HG03095 (cell line): ENCODE data around the gene LRRC4C.
"Not testable (repeated sequence)": the region's sequence is repeated elsewhere in the genome, so short reads cannot be mapped to it uniquely, and the experiment has no call there.

Experiments
- ATAC-seq: cut with Tn5 transposase; IDR thresholded peaks from one replicate; pipeline ENCODE4 v1.9.1; 2021; ENCODE audit warnings: moderate library complexity; ENCODE audit not compliant: unreplicated experiment

Gene LRRC4C

DNA sequence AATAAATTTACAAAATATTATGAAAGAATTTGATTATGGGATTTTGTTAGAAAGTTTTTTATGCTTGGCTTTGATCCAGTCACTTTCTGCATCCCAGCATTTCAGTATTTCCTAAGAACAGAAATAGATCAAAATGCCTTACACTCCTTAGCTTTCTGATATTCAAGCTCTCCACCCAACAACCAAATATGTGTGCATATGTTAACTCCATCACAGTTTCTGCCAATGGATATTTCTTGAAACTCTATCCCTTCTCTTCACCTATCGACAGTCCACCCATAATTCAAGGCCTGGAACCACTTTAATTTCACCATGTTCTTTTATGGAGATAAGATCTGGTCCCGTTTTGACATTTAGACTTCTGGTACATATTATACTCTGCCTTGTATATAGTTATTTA lies 565.0 kb downstream of the LRRC4C start:
- no peak for ATAC-seq

DNA sequence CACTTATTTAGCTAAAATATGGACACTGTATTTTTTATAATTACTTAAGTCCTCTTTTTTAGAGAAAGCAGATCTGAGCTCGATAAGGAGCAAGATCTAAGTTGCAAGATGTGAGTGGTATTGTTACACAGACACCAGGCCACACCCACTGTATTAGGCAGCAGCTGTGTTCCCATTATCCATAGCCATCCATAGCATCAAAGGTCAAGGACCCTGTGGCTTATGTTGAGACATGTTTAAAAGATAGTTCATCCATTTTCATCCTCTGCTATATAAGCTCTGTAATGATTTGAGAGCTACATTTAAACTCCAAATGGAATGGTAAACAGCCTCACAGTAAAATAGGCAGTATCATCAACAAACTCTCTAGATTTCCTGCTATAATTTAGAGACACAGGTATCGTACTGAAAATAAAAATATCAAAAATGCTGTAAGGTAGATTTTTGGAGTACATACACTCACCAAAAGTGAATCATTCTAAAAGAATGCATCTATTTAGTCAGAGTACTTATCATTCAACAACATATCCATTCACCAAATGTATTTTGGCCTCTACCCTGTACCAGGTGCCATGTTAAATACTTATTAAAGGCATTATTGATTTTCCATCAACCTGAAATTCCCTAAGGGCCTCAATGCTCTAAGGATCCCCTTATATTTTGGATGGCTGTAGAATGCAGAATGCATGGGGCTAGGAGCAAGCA lies 574.0 kb downstream of the LRRC4C start:
- ATAC-seq, result no peak

DNA sequence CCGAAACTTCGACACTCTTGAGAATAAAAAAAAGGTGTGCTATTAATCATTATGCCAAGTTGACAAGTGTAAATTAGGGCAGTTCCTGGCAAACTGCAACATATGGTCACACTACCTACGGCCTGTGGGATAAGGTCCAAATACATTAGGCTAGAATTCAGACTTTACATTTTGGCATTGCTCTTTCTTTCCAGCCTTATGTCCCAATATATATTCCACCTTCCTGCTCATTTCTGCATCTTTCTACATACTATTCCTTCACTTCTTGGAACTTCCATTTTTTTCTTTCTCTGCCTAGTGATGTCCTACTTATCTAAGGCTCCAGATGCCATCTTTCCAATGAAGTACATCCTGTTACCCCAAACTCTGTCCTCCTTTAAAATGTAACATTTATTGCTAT lies 577.2 kb downstream of the LRRC4C start:
- ATAC-seq, result no peak

DNA sequence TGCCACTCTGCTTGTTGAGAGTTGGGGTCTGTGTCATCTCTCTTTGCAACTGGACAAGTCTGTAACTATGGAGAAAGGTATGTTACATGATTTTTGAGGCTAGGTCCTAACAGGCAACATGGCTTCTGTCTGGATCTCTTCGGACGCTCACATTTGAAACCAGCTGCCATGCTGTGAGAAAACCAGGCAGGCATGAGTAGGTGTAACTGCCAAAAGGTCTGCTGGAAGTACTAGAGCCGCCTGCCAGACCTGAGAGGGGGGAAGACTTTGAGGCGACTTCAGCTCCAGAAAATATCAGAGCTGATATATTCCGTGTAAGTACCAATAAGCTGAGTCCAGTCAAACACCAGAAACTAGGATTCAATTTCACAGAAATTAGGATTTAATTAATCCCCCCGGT lies 579.5 kb downstream of the LRRC4C start:
- ATAC-seq, result no peak

DNA sequence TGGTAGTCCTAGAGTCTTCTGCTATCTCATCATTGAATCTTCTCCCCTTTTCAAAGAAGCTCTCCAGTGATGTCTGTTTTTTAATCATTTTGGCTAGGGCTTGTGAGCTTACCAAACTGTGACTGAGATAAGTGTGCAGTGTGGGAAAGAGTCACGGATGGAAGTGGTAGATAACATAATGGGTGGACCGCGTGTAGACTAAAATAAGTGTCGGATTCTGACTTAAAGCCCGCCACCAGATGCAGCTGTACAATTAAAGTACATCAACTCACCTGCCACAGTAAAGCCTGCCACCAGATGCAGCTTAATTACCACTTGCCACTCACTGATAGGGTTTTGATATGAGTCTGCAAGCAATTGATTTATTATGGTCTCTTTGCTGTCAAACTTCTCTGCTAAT lies 581.5 kb downstream of the LRRC4C start:
- no peak for ATAC-seq

DNA sequence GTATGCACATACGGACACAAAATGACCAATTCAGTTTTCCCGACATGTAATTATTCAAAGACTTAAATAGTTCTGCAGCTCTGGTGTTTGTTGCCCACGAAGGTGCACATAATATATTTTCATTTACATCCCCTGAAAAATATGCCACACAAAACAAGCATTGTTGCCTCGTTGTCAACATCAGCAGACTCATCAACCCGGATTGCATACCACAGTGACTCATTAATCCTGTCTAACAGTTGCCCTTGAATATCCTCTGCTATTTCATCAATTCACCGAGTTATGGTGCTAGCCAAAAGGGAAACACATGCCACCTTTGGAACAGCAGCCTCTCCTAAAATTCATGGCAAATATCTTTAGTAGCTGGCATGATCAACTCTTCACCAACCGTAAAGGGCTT lies 582.2 kb downstream of the LRRC4C start:
- ATAC-seq, result no peak

DNA sequence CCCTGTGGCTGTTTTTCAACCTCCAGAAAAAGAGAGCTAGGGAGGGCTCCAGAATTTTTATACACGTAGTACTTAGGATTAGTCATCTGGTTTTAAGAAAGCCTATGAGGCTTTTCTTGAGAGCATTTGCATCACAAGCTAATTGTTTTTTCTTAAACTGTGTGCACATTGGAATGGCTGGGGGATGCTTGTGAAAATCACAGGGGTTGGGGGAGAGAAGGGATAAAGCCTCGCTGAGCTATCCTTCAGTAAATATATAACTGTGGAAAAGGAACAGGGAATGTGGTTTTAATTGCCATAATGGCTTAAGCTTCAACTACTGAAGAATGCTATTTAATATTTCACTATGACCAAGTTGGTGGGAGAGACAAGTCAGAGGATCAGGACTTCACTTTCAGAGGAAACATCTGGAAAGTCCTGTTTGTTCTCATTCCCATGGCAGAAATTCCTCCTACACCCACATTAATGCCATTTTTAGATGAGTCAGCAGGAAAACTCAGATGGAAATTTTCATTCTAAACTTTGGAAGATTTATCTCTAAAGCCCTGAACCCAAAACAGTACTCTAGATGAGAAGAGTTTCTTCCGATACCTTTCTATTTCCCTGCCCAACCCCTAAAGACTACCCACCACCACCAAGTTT lies 591.3 kb downstream of the LRRC4C start:
- no peak for ATAC-seq

DNA sequence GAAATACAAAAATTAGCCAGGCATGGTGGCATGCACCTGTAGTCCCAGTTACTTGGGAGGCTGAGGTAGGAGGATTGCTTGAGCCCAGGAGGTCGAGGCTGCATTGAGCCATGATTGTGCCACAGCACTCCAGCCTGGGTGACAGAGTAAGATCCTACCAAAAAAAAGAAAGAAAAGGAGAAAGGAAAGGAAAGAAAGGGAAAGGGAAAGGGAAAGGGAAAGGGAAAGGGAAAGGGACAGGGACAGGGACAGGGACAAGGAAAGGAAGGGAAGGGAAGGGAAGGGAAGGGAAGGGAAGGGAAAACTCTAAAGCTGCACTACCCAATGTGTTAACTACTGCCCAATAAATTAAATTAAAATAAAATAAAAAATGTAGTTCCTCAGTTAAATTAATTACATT lies 601.7 kb downstream of the LRRC4C start:
- ATAC-seq, result not testable (repeated sequence)

DNA sequence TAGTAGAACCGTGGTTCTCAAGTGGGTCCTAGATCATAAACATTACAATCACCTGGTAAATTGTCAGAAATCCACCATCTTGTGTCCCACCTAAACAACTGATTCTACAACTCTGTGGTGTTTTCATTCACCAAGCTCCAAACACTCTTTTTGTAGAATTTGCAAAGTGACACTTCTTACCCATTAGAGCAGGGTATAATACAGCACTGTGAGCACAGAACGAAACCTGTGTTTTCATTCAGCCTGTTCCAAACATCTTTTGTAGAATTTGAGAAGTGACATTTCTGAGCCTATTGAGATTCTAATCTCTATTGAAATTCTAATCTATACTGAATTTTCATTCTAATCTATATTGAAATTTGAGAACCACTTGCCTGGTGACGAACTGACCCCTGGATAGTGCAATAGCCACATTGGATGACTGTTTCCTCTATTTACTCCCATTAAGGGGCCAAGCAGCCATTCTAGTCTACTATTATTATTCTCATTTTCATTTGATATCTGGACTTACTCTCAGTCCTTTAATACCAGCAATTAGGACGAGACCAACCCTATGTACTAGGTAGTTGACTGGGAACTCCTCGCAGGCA lies 616.6 kb downstream of the LRRC4C start:
- ATAC-seq, result no peak

DNA sequence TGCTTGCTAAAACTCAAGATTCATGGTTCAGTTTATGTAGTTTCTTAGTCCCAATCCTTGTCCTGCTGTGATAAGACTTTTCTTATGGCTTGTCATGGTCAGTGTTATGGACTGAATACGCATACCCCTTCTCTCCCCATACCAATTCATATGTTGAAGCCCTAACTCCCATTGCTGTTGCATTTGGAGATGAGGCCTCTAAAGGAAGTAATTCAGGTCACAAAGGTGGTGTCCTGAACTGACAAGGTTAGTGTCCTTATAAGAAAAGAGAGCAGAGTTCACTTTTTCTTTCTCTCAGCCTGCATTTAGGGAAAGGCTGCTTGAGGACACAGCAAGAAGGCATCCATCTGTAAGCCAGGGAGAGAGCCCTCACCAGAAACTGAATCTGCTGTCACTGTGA lies 618.2 kb downstream of the LRRC4C start:
- ATAC-seq, result no peak

DNA sequence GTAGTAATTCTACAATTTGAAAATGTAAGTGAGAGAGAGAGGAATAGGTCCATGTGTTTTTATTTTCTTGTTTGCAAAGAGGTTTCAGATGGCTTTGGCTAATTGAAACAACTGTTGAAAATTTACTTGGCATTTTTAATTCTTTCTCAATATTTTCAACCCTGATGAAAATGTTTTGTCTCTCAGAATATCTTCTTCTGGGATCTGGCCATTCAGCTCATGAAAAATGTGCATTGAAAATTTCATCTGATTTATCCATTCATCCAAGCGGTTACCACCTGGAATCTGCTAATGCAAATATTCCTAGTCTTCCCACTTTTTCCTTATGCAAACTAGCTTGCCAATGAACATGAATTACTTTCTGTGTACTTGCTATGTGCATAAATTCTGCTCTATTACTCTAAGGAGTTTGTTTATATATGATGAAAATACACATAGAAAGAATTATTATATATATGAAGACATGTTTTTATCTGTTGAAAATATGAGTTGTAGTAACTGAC lies 621.2 kb downstream of the LRRC4C start:
- no peak for ATAC-seq

DNA sequence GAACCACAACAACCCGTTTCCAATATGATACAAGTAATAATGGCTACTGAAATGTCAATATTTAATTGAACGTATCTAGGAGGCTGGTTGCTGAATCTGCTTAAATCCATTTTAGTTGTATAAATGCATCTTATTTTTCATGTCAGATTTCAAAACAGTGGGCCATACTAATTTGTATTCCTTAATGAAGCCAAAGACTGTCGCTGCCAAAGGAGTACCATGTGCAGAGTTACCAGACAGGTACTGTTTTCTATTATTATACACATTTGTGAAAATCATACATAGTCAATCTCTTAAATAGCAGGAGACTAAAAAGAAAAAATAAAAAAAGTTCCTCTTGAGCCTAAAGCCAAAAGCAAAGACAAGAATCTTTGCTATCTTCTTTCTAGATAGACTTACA lies 632.3 kb downstream of the LRRC4C start:
- ATAC-seq, result no peak

DNA sequence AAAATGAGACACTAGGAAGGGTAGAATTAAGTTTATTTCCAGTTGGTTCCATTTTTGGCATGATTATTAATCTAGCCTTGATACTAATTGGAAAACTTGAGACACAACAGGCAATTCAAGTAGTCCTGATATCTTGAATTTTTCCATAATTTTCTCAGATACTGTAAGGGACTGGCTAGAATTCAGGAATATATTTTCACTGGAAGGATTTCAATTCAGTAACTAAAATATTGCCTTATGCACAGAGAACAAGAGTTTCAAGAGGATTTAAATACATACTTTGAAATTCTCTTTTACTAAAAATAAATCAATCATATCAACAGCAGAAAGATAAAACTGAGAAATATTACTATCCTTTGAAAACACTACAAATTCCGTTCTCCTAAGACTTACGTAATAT lies 632.9 kb downstream of the LRRC4C start:
- ATAC-seq, result no peak

DNA sequence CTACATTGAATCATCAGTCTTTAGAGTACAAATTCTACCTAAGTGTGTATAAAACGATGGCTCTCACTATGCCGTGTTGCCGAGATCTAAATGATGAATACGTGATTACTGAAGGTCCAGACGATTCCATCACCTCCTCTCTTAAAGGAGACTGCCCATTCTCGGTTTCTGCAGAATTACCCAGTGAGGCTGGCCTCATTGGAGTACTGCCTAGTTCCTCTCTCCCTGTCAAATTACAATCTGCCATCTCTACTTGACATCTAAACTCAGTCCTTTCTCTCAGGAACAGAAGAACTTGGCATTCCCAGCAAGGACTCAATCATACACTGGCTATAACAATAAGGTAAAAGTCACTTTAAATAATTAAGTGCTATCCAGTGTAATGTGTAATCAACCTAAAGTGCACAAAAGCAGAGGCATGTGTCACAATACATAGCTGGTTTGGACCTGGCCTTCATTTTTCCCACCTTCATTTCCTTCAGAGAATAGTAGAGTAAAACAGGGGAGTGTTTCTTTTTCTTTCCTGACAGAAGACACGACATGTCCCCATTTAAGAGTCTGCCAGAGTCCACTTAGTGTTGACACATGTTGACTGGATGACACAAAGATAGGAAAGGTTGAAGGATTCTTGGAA lies 634.1 kb downstream of the LRRC4C start:
- no peak for ATAC-seq

DNA sequence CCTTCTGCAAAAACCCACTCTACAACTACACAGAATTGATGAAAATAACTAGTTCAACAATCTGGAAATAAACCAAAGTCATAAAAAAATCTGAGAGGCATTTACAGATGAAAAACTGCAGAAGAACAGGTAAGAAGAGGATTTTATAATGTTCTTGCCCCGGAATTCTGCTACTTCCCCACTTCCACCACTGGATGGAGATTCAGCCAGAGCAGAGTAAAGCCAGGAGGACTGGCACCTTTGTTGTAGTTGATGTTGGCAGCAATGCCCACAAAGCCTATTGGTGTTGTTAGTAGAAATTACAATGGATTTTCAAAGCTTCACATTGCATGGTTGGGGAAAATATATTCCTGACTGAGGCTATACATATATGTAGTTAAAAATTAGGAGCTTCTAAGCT lies 640.2 kb downstream of the LRRC4C start:
- no peak for ATAC-seq

DNA sequence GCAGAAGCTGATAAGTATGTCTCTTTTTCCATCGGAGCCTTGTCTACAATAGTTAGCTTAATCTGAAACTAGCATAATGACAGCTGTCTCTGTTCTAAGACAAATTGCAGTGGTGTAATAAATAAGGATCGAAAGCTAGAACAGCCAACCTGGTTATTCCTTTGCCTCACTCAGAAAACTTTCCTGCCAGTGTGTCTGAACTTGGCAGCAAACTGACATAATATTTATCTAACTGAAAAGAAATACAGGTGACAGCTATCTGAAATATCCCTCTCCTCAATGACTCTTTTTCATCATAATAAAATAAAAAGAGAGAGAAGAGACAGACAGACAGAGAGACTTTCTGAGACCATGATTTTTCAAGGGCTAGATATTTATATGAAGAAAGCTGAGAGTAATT lies 642.5 kb downstream of the LRRC4C start:
- no peak for ATAC-seq

DNA sequence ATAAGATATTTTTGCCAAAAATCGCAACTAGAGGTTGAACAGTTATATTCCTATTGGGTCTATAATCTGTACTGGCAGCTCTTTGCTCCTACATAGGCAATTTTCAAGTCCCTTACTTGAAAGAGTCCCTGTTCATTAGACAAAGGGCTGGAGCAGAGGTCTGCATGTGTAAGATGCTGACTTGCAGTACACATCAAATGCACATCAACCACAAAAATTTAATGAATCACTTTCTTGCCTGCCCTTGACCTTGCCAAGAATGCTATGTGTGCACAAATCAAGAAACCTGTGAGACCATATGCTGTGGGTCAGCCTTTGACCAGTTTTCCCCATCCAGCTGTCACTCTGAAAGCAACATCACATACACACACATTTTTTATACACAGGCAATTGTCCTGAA lies 661.5 kb downstream of the LRRC4C start:
- ATAC-seq, result no peak

DNA sequence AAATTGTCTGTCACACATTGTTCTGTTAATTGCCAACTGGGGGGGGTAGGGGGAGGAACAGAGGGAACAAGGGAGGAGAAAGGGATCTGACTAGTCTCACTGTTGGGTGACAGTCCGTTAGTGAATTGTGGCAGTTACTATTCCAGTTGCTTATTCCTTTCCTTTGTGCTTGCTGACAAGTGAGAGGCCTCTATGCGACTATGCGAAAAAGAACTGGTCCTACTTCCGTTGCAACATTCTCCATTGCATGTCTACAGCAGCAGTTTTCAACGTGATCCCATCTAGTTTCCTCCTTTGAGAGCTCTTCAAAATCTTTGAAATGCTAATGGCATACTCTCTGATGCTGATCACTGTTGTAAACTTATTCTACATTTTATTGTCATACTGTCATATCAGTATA lies 672.2 kb downstream of the LRRC4C start:
- no peak for ATAC-seq

DNA sequence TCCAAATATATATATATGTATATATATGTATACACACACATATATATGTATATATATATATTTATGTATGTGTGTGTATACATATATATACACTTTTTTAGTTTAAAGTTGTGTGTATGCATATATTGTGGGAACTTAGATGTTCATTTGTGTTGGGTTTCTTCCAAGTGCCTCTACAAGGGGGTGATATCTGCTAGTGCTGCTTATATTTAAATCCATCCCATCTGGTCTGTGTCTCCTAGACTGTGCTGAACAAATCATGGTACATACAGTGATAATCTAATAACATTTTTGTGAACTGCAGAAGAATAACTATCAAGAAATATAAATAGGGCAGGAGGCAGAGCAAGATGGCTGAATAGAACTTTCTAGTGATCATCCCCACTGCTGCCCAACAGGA lies 696.4 kb downstream of the LRRC4C start:
- ATAC-seq, result no peak

DNA sequence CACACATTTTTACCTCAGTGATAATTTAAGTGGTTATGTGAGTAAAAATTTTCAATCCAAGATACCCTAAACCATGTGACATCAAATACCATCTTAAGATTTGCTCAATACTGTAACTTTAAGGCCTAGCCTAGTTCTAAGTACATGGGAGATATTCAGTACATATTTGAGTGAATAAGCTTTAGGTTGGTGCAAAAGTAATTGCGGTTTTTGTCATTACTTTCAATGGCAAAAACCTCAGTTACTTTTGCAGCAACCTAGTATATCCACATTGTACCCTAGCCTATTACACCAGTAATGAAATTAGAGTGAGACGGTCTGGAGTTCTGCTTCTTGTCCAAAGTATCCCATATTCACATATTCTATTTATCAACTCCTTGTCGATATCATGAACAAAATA lies 700.1 kb downstream of the LRRC4C start:
- ATAC-seq, result no peak

DNA sequence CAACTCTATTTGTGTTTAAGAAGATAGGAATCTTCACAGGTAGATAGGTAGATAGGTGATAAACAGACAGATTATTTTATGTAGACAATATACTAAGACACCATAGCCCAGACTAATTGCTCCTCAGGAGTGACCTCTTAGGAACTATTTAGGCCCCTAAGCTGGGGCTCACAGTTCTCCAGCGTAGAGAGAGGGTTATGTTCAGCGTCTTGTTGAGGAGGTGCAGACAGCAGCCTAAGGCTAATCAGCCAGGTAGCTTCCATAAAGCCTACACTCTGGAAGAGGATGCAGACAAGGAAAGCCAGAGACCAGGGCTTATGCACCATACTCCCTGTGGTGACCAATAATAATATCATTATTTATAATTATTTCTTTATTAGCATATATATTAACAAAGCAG lies 705.2 kb downstream of the LRRC4C start:
- no peak for ATAC-seq

DNA sequence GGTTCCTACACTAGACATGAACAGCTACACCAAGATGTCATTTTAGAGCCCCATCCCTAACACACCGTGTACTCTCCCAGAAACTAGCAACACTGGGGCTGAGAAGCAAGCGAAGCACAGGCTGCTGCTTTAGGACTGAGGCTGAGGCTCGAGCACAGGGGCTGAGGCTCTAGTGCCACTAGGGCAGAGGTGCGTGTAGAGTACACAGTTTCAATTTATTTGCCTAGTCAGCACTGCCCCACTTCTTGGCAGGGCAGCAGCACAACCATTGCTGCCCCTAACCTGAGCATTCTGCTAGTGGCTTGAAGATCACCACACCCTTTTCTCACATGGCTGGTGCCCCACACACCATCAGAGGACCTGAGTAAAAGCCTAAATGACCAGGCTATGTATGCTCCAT lies 713.2 kb downstream of the LRRC4C start:
- no peak for ATAC-seq
